Neural cell (in vitro differentiated cells): ENCODE data around the gene ARHGAP18. TPM values are rescaled to one million over a fixed set of nuclear protein-coding genes. Genes with fewer than 3 reads are reported as not detected.

ENCODE experiments used
- H2AFZ ChIP-seq: fragments of 200-600, 300-800 bp; sonication (generic), shearing (Covaris generic); 2 replicates; pipeline ENCODE4 v1.6.0; 2014; ENCODE audit warnings: low read depth, mild to moderate bottlenecking, antibody characterized with exemption, low read length, moderate library complexity
- H3F3A ChIP-seq: fragments of 200-600 bp; shearing (Covaris generic); 2 replicates; pipeline ENCODE4 v1.6.1; 2016; ENCODE audit warnings: mild to moderate bottlenecking, moderate library complexity, mixed read lengths, antibody characterized with exemption, low read length; ENCODE audit not compliant: insufficient read depth, poor library complexity, severe bottlenecking
- H3K27ac ChIP-seq: fragments of 200-600, 300-800 bp; sonication (generic), shearing (Covaris generic); 2 replicates; pipeline ENCODE4 v1.5.1; 2014; ENCODE audit warnings: mild to moderate bottlenecking, low read length, moderate library complexity
- H3K27me3 ChIP-seq: fragments of 300-800, 200-600 bp; sonication (generic), shearing (Covaris generic); 2 replicates; pipeline ENCODE4 v1.6.0; 2014; ENCODE audit warnings: mild to moderate bottlenecking, low read depth, low read length, moderate library complexity; ENCODE audit not compliant: insufficient read depth
- H3K36me3 ChIP-seq: fragments of 300-800, 200-600 bp; sonication (generic), shearing (Covaris generic); 2 replicates; pipeline ENCODE4 v1.5.1; 2014; ENCODE audit warnings: mild to moderate bottlenecking, antibody characterized with exemption, low read length, moderate library complexity; ENCODE audit not compliant: insufficient read depth
- H3K4me2 ChIP-seq: fragments of 300-800, 200-600 bp; sonication (generic), shearing (Covaris generic); 2 replicates; pipeline ENCODE4 v1.6.0; 2014; ENCODE audit warnings: mild to moderate bottlenecking, low read length
- H3K4me3 ChIP-seq: fragments of 300-800, 200-600 bp; sonication (generic), shearing (Covaris generic); 2 replicates; pipeline ENCODE4 v1.5.1; 2014; ENCODE audit warnings: mild to moderate bottlenecking, low read length, moderate library complexity
- H3K79me2 ChIP-seq: fragments of 200-600 bp; shearing (Covaris generic); replicated peaks from 2 replicates; pipeline ENCODE4 v1.6.0; 2014; ENCODE audit warnings: mild to moderate bottlenecking, low read length, moderate library complexity; ENCODE audit not compliant: insufficient read depth
- H3K9ac ChIP-seq: fragments of 300-800, 200-600 bp; sonication (generic), shearing (Covaris generic); 2 replicates; pipeline ENCODE4 v1.6.1; 2016; ENCODE audit warnings: mild to moderate bottlenecking, low read length, mixed read lengths
- H3K9me2 ChIP-seq: fragments of 200-600 bp; shearing (Covaris generic); 2 replicates; pipeline ENCODE4 v1.6.1; 2016; ENCODE audit warnings: mild to moderate bottlenecking, low read length, mixed read lengths; ENCODE audit not compliant: insufficient read depth
- H3K9me3 ChIP-seq: fragments of 200-600, 300-800 bp; sonication (generic), shearing (Covaris generic); 2 replicates; pipeline ENCODE4 v1.6.1; 2016; ENCODE audit warnings: mild to moderate bottlenecking, mixed run types, low read length, moderate library complexity, mixed read lengths
- H4K20me1 ChIP-seq: fragments of 200-600 bp; shearing (Covaris generic); 2 replicates; pipeline ENCODE4 v1.6.1; 2016; ENCODE audit warnings: mild to moderate bottlenecking, mixed run types; ENCODE audit not compliant: insufficient read depth
- CTCF ChIP-seq: fragments of 450-650 bp; IDR thresholded peaks from 2 replicates; pipeline ENCODE4 v1.5.1; 2014; ENCODE audit warnings: antibody characterized with exemption, mild to moderate bottlenecking, moderate library complexity; ENCODE audit not compliant: poor library complexity, severe bottlenecking
- EP300 ChIP-seq: fragments of 450-650 bp; conservative IDR thresholded peaks from 2 replicates; pipeline ENCODE4 v1.6.1; 2014; ENCODE audit warnings: antibody characterized with exemption, mild to moderate bottlenecking, moderate library complexity; ENCODE audit not compliant: poor library complexity, severe bottlenecking
- EZH2 ChIP-seq: fragments of 200-600, 300-800 bp; shearing (Covaris generic), sonication (generic); IDR thresholded peaks from 2 replicates; pipeline ENCODE4 v1.6.1; 2014; ENCODE audit warnings: antibody characterized with exemption, low read length, borderline replicate concordance, mild to moderate bottlenecking; ENCODE audit not compliant: insufficient read depth, poor library complexity, severe bottlenecking
- MXI1 ChIP-seq: fragments of 450-650 bp; conservative IDR thresholded peaks from 2 replicates; pipeline ENCODE4 v1.6.1; 2014; ENCODE audit warnings: antibody characterized with exemption, mild to moderate bottlenecking; ENCODE audit not compliant: poor library complexity, severe bottlenecking
- POLR2AphosphoS5 ChIP-seq: IDR thresholded peaks from 2 replicates; pipeline ENCODE4 v1.6.1; 2012
- RAD21 ChIP-seq: fragments of 450-650 bp; conservative IDR thresholded peaks from 2 replicates; pipeline ENCODE4 v1.6.1; 2014; ENCODE audit warnings: antibody characterized with exemption, mild to moderate bottlenecking, moderate library complexity
- SMC3 ChIP-seq: fragments of 450-650 bp; conservative IDR thresholded peaks from 2 replicates; pipeline ENCODE4 v1.6.1; 2014; ENCODE audit warnings: antibody characterized with exemption, mild to moderate bottlenecking, moderate library complexity; ENCODE audit not compliant: poor library complexity
- TAF1 ChIP-seq: IDR thresholded peaks from 2 replicates; pipeline ENCODE4 v1.6.1; 2012; ENCODE audit warnings: low read depth
- polyA plus RNA-seq: library from polyadenylated mRNA; depleted of rRNA; stranded (reverse); fragments of >200 nt; gene quantifications from 2 replicates; pipeline ENCODE4 v1.2.3, GENCODE V29; 2014
- TF ChIP-seq, protein P1 (sequence below): IDR thresholded peaks from 2 replicates; pipeline ENCODE4 v1.6.1; 2012; ENCODE audit warnings: borderline replicate concordance

ARHGAP18 gene
- polyA plus RNA-seq, 1 donor from 2014 or later, result 4.7 TPM

- Histone ChIP-seq H3K9ac (no peak overlapping the region), H3K27me3 (no peaks in the 10 kb centered on the region), H2AFZ (no peak overlapping the region), H3F3A (no peaks in the 10 kb centered on the region), H4K20me1 (no peaks in the 10 kb centered on the region), H3K9me3 (no peaks in the 10 kb centered on the region), H3K4me3 (no peak overlapping the region), H3K9me2 (no peaks in the 10 kb centered on the region), H3K79me2 (no peaks in the 10 kb centered on the region), H3K36me3 (no peaks in the 10 kb centered on the region), H3K4me2 (no peak overlapping the region), H3K27ac (no peak overlapping the region)
- TF ChIP-seq CTCF, result no peak
- no peak for TF ChIP-seq MXI1
- TF ChIP-seq TAF1, result no peak
- TF ChIP-seq POLR2AphosphoS5, result no peak
- TF ChIP-seq, protein P1, sequence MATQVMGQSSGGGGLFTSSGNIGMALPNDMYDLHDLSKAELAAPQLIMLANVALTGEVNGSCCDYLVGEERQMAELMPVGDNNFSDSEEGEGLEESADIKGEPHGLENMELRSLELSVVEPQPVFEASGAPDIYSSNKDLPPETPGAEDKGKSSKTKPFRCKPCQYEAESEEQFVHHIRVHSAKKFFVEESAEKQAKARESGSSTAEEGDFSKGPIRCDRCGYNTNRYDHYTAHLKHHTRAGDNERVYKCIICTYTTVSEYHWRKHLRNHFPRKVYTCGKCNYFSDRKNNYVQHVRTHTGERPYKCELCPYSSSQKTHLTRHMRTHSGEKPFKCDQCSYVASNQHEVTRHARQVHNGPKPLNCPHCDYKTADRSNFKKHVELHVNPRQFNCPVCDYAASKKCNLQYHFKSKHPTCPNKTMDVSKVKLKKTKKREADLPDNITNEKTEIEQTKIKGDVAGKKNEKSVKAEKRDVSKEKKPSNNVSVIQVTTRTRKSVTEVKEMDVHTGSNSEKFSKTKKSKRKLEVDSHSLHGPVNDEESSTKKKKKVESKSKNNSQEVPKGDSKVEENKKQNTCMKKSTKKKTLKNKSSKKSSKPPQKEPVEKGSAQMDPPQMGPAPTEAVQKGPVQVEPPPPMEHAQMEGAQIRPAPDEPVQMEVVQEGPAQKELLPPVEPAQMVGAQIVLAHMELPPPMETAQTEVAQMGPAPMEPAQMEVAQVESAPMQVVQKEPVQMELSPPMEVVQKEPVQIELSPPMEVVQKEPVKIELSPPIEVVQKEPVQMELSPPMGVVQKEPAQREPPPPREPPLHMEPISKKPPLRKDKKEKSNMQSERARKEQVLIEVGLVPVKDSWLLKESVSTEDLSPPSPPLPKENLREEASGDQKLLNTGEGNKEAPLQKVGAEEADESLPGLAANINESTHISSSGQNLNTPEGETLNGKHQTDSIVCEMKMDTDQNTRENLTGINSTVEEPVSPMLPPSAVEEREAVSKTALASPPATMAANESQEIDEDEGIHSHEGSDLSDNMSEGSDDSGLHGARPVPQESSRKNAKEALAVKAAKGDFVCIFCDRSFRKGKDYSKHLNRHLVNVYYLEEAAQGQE, result no peak
- TF ChIP-seq EZH2, result no peak
- no peak for TF ChIP-seq RAD21
- no peak for TF ChIP-seq EP300
- TF ChIP-seq SMC3, result no peak
Measured at GRCh38 chr6:129612440-129612839, 97.5 kb downstream of the ARHGAP18 start.

- Histone ChIP-seq H2AFZ (no peak overlapping the region), H3K4me2 (no peak overlapping the region), H3K9me3 (no peaks in the 10 kb centered on the region), H3K36me3 (no peaks in the 10 kb centered on the region), H3K27me3 (no peaks in the 10 kb centered on the region), H3K27ac (no peak overlapping the region), H3K9ac (no peak overlapping the region), H4K20me1 (no peaks in the 10 kb centered on the region), H3K79me2 (no peaks in the 10 kb centered on the region), H3K9me2 (no peaks in the 10 kb centered on the region), H3K4me3 (no peak overlapping the region), H3F3A (no peaks in the 10 kb centered on the region)
- TF ChIP-seq POLR2AphosphoS5, result no peak
- no peak for TF ChIP-seq TAF1
- TF ChIP-seq EZH2, result no peak
- TF ChIP-seq, protein P1, result no peak
- no peak for TF ChIP-seq SMC3
- no peak for TF ChIP-seq MXI1
- no peak for TF ChIP-seq EP300
- TF ChIP-seq CTCF, result no peak
- TF ChIP-seq RAD21, result no peak
Measured at GRCh38 chr6:129609635-129610034, 100.3 kb downstream of the ARHGAP18 start.
